Stimulated activated CD8-positive, alpha-beta memory T cell treated with anti-CD3 and anti-CD28 coated beads, Interleukin-7, amount 100 ng/mL, for 48 hours (primary cell): ENCODE data around the gene LCA5L.

Experiments used
- DNase-seq, 2 donors: peaks; one replicate each; pipeline ENCODE4 v3.0.0-alpha.2; 2020; ENCODE audit warnings: low read depth in 1 of 2; ENCODE audit errors: extremely low read depth in 1 of 2

Gene LCA5L

GRCh38 chr21:39362733-39363132, 82.8 kb downstream of the LCA5L start:
- DNase-seq, result no peak

DNA sequence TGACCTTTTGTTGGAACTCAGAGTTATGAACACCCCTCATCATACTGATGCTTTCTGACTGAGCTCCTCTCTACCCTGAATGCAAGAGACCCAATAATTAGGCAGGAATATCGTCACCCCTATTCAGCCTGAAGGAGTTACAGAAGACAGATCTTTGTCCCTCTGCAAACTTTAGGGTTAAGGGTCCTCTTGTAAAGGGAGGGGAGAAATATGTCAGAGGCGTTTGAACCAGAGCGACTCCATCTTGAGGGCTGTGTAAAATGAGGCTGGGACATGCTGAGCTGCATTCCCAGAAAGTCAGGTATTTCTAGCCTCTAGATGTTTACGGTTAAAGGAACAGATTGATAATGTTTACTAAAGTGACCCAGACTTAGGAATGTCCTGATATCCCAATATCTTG, 86.2 kb downstream of the LCA5L start:
- DNase-seq, result no peak
